HepG2 (cell line): ENCODE data around the gene ZKSCAN1. TPM values are rescaled to one million over a fixed set of nuclear protein-coding genes. Genes with fewer than 3 reads are reported as not detected.
A peak's percentile ranks its signal among the peaks of the same experiment; 100 is the strongest.

Experiments used
- CCAR2 ChIP-seq: fragments of 200-400 bp; formaldehyde crosslinking; optimal IDR thresholded peaks from 2 replicates; pipeline ENCODE3; 2018; ENCODE audit warnings: low read depth, mild to moderate bottlenecking, low read length, moderate library complexity
- FOSL1 ChIP-seq: sonication (generic); formaldehyde crosslinking; IDR thresholded peaks from 2 replicates; pipeline ENCODE4 v1.9.0; 2021; ENCODE audit warnings: missing genetic modification reagents, borderline replicate concordance
- GPN1 ChIP-seq: sonication (generic); formaldehyde crosslinking; IDR thresholded peaks from 2 replicates; pipeline ENCODE4 v1.5.1; 2020; ENCODE audit warnings: missing genetic modification reagents, borderline replicate concordance
- HOXA5 ChIP-seq: sonication (generic); formaldehyde crosslinking; IDR thresholded peaks from 2 replicates; pipeline ENCODE4 v1.4.0; 2020; ENCODE audit warnings: missing genetic modification reagents
- RBM39 ChIP-seq: fragments of 200-400 bp; formaldehyde crosslinking; IDR thresholded peaks from one replicate; pipeline ENCODE4 v1.6.1; 2018; ENCODE audit warnings: antibody characterized with exemption, mild to moderate bottlenecking, low read depth, low read length; ENCODE audit not compliant: poor library complexity, severe bottlenecking
- SATB2 ChIP-seq: sonication (generic); formaldehyde crosslinking; IDR thresholded peaks from 2 replicates; pipeline ENCODE4 v1.5.0; 2020; ENCODE audit warnings: missing genetic modification reagents
- SMARCC2 ChIP-seq: fragments of 450-650 bp; IDR thresholded peaks from 2 replicates; pipeline ENCODE4 v1.6.1; 2017; ENCODE audit warnings: antibody characterized with exemption, mild to moderate bottlenecking
- SP2 ChIP-seq: sonication (generic); formaldehyde crosslinking; IDR thresholded peaks from 2 replicates; pipeline ENCODE4 v1.5.1; 2020; ENCODE audit warnings: mild to moderate bottlenecking, missing genetic modification reagents
- SRSF4 ChIP-seq: fragments of 200-400 bp; formaldehyde crosslinking; IDR thresholded peaks from one replicate; pipeline ENCODE4 v1.6.1; 2018; ENCODE audit warnings: mild to moderate bottlenecking, low read depth, low read length, moderate library complexity; ENCODE audit not compliant: poor library complexity, severe bottlenecking
- ZFP37 ChIP-seq: sonication (generic); formaldehyde crosslinking; IDR thresholded peaks from 2 replicates; pipeline ENCODE4 v1.4.0; 2020; ENCODE audit warnings: missing genetic modification reagents, borderline replicate concordance
- ZMYM3 ChIP-seq: sonication (generic); formaldehyde crosslinking; IDR thresholded peaks from 2 replicates; pipeline ENCODE4 v1.5.1; 2020; ENCODE audit warnings: mild to moderate bottlenecking, missing genetic modification reagents
- ZNF264 ChIP-seq: sonication (generic); formaldehyde crosslinking; IDR thresholded peaks from 2 replicates; pipeline ENCODE4 v1.4.0; 2020; ENCODE audit warnings: missing genetic modification reagents
- ZNF484 ChIP-seq: sonication (generic); formaldehyde crosslinking; IDR thresholded peaks from 2 replicates; pipeline ENCODE4 v1.5.1; 2020; ENCODE audit warnings: mild to moderate bottlenecking, low read depth, missing genetic modification reagents, borderline replicate concordance
- ZNF619 ChIP-seq: sonication (generic); formaldehyde crosslinking; IDR thresholded peaks from 2 replicates; pipeline ENCODE4 v1.4.0; 2020; ENCODE audit warnings: mild to moderate bottlenecking, missing genetic modification reagents
- ZNF841 ChIP-seq: sonication (generic); formaldehyde crosslinking; IDR thresholded peaks from 2 replicates; pipeline ENCODE4 v1.8.1; 2023; ENCODE audit warnings: missing genetic modification reagents, borderline replicate concordance
- polyA plus RNA-seq, 8 experiments: library from polyadenylated mRNA; depleted of rRNA in 3 of 8; stranded (reverse) in 7 of 8; unstranded in 1 of 8; fragments of >200 nt; fragmentation: Illumina TruSeq in 4 of 8; extraction: Trizol in 4 of 8; gene quantifications; 2 replicates each; pipeline versions ENCODE4 v1.2.1 to v1.2.3, GENCODE V29; 2011 to 2016; ENCODE audit warnings: low read depth in 4 of 8, missing spikeins in 1 of 8, mixed read lengths in 1 of 8; ENCODE audit not compliant: insufficient read depth in 1 of 8
- total RNA-seq, 5 experiments: library from RNA; depleted of rRNA; stranded (reverse); fragments of >200 nt; fragmentation: Illumina TruSeq; extraction: Trizol; gene quantifications; 2 replicates each; pipeline ENCODE4 v1.2.3, GENCODE V29; 2016; ENCODE audit warnings: low read depth in 1 of 5
- TF ChIP-seq, protein P1 (sequence below): sonication (generic); formaldehyde crosslinking; IDR thresholded peaks from 2 replicates; pipeline ENCODE4 v1.5.0; 2020; ENCODE audit warnings: missing genetic modification reagents
- TF ChIP-seq, protein P2 (sequence below): sonication (generic); formaldehyde crosslinking; IDR thresholded peaks from 2 replicates; pipeline ENCODE4 v1.4.0; 2020; ENCODE audit warnings: missing genetic modification reagents
- TF ChIP-seq, protein P3 (sequence below): fragments of 450-650 bp; IDR thresholded peaks from 2 replicates; pipeline ENCODE4 v1.6.1; 2017
- TF ChIP-seq, protein P4 (sequence below): sonication (generic); formaldehyde crosslinking; IDR thresholded peaks from 2 replicates; pipeline ENCODE4 v1.4.0; 2020; ENCODE audit warnings: missing genetic modification reagents

Gene ZKSCAN1
- total and polyA plus RNA-seq, 2 of the 13 experiments (the other 11 are each of a cell fraction or from before 2014, with no cell fraction given), result 46.4 to 60.6 TPM

DNA sequence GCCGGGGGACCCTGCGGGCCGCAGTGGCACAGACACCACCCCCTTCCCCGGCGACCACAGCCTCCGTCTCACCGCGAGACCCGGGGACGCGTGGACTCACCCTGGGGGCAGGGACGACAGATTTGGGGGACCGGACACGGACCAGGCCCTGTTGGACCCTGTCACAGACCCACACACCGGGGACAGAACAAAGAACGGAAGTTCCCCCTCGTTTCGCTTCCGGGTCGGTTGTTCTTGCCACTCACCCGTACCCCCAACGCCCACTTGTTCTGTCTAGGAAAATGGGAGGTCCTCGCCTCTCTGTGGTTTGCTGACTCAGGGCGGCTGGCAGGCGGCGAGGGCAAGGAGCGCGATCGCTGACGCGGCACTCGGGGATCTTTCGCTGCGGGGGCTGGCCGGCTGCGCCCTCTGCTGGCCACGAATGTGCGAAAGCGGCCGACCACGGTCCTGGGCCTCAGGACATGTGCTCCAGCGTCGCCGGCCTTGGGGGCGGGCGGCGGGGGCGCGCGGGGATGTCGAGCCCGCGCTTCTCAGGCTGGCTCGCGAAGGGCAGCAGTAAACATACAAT is 66.2 kb downstream of the ZKSCAN1 start, which contains the start of gene ZNF3 (continued):
- TF ChIP-seq SATB2 (CRISPR knock-in tag) (no peak), ZMYM3 (CRISPR knock-in tag) (peak; percentile 57; the same call in 1 of the 2 replicates), HOXA5 (peak; percentile 60), CCAR2 (no peak), RBM39 (peak; percentile 89), SP2 (peak; percentile 79), SMARCC2 (no peak), ZNF619 (CRISPR knock-in tag) (peak; percentile 54), FOSL1 (CRISPR knock-in tag) (no peak), ZNF841 (CRISPR knock-in tag) (peak; percentile 73; the same call in 1 of the 2 replicates), GPN1 (0 out of 2 replicates have a peak, but pooled peaks have one; percentile 50), ZFP37 (CRISPR knock-in tag) (no peak), SRSF4 (no peak), ZNF264 (peak; percentile 32; the same call in 1 of the 2 replicates), ZNF484 (CRISPR knock-in tag) (no peak)
- TF ChIP-seq, protein P1, sequence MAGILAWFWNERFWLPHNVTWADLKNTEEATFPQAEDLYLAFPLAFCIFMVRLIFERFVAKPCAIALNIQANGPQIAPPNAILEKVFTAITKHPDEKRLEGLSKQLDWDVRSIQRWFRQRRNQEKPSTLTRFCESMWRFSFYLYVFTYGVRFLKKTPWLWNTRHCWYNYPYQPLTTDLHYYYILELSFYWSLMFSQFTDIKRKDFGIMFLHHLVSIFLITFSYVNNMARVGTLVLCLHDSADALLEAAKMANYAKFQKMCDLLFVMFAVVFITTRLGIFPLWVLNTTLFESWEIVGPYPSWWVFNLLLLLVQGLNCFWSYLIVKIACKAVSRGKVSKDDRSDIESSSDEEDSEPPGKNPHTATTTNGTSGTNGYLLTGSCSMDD (CRISPR knock-in tag), result no peak; the same call in 1 of the 2 replicates
- TF ChIP-seq, protein P2, sequence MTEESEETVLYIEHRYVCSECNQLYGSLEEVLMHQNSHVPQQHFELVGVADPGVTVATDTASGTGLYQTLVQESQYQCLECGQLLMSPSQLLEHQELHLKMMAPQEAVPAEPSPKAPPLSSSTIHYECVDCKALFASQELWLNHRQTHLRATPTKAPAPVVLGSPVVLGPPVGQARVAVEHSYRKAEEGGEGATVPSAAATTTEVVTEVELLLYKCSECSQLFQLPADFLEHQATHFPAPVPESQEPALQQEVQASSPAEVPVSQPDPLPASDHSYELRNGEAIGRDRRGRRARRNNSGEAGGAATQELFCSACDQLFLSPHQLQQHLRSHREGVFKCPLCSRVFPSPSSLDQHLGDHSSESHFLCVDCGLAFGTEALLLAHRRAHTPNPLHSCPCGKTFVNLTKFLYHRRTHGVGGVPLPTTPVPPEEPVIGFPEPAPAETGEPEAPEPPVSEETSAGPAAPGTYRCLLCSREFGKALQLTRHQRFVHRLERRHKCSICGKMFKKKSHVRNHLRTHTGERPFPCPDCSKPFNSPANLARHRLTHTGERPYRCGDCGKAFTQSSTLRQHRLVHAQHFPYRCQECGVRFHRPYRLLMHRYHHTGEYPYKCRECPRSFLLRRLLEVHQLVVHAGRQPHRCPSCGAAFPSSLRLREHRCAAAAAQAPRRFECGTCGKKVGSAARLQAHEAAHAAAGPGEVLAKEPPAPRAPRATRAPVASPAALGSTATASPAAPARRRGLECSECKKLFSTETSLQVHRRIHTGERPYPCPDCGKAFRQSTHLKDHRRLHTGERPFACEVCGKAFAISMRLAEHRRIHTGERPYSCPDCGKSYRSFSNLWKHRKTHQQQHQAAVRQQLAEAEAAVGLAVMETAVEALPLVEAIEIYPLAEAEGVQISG (CRISPR knock-in tag), result peak; percentile 99
- TF ChIP-seq, protein P3, sequence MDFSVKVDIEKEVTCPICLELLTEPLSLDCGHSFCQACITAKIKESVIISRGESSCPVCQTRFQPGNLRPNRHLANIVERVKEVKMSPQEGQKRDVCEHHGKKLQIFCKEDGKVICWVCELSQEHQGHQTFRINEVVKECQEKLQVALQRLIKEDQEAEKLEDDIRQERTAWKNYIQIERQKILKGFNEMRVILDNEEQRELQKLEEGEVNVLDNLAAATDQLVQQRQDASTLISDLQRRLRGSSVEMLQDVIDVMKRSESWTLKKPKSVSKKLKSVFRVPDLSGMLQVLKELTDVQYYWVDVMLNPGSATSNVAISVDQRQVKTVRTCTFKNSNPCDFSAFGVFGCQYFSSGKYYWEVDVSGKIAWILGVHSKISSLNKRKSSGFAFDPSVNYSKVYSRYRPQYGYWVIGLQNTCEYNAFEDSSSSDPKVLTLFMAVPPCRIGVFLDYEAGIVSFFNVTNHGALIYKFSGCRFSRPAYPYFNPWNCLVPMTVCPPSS, result no peak
- TF ChIP-seq, protein P4, sequence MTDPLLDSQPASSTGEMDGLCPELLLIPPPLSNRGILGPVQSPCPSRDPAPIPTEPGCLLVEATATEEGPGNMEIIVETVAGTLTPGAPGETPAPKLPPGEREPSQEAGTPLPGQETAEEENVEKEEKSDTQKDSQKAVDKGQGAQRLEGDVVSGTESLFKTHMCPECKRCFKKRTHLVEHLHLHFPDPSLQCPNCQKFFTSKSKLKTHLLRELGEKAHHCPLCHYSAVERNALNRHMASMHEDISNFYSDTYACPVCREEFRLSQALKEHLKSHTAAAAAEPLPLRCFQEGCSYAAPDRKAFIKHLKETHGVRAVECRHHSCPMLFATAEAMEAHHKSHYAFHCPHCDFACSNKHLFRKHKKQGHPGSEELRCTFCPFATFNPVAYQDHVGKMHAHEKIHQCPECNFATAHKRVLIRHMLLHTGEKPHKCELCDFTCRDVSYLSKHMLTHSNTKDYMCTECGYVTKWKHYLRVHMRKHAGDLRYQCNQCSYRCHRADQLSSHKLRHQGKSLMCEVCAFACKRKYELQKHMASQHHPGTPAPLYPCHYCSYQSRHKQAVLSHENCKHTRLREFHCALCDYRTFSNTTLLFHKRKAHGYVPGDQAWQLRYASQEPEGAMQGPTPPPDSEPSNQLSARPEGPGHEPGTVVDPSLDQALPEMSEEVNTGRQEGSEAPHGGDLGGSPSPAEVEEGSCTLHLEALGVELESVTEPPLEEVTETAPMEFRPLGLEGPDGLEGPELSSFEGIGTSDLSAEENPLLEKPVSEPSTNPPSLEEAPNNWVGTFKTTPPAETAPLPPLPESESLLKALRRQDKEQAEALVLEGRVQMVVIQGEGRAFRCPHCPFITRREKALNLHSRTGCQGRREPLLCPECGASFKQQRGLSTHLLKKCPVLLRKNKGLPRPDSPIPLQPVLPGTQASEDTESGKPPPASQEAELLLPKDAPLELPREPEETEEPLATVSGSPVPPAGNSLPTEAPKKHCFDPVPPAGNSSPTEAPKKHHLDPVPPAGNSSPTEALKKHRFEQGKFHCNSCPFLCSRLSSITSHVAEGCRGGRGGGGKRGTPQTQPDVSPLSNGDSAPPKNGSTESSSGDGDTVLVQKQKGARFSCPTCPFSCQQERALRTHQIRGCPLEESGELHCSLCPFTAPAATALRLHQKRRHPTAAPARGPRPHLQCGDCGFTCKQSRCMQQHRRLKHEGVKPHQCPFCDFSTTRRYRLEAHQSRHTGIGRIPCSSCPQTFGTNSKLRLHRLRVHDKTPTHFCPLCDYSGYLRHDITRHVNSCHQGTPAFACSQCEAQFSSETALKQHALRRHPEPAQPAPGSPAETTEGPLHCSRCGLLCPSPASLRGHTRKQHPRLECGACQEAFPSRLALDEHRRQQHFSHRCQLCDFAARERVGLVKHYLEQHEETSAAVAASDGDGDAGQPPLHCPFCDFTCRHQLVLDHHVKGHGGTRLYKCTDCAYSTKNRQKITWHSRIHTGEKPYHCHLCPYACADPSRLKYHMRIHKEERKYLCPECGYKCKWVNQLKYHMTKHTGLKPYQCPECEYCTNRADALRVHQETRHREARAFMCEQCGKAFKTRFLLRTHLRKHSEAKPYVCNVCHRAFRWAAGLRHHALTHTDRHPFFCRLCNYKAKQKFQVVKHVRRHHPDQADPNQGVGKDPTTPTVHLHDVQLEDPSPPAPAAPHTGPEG (CRISPR knock-in tag), result no peak; the same call in 1 of the 2 replicates
